NB4 (cell line): ENCODE measurements around the gene AP5B1.

ENCODE experiments used
- CTCF ChIP-seq: IDR thresholded peaks from one replicate; pipeline ENCODE4 v1.5.1; 2012; ENCODE audit warnings: low read depth, low read length
- MYC ChIP-seq: IDR thresholded peaks from 2 replicates; pipeline ENCODE4 v1.6.1; 2011; ENCODE audit warnings: low read depth, low read length
- POLR2A ChIP-seq: IDR thresholded peaks from 2 replicates; pipeline ENCODE4 v1.6.1; 2011; ENCODE audit warnings: mild to moderate bottlenecking; ENCODE audit not compliant: insufficient read length; ENCODE audit errors: extremely low read depth

DNA sequence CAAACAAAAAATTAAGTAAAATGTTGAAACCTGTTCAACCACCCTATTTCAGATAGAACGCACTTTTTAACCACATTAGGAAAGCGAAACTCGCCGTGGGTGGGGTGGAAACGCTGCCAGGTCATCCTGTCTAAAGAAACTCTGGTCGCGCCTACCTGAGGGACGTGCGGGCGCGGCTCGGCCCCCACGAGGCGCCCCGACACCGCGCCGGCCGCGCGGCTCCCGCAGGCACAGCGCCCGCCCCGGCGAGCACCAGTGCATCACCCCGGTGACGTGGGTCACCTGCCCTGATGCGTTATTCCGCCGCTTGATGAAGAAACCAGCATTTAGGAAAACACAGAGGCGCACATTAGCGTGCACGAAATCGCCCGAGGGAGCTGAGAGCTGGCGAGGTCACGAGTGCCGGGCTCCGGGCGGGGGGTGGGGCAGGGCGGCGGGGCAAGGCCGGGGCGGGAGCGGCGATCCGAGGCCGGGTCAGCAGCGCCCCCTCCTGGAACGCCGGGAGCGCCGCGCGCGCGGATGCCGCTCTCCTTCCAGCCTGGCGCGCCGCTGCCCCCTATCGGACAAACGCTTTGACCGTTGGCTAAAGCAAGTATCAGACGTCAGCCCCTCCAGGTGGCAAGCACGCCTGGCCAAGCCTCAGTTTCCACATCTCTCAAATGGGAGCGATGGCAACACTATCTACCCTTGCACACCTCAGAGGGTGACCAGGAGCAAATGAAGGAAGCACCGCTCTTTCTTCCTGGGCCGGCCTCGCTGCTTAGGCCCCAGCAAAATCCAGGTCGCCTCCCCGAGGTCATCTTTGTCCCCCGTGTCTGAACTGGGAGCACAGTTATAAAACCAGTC is 37.3 kb upstream of the AP5B1 start:
- TF ChIP-seq POLR2A (no peak), CTCF (peak; percentile 90), MYC (no peak; the same call in none of the 2 replicates)
